Fibroblast of peridontal ligament (primary cell): Measurements from ENCODE around the gene MTMR1.

Experiments
- DNase-seq: peaks from one replicate; pipeline ENCODE4 v3.0.0-alpha.2; 2010; ENCODE audit errors: extremely low read depth

Gene MTMR1

DNA sequence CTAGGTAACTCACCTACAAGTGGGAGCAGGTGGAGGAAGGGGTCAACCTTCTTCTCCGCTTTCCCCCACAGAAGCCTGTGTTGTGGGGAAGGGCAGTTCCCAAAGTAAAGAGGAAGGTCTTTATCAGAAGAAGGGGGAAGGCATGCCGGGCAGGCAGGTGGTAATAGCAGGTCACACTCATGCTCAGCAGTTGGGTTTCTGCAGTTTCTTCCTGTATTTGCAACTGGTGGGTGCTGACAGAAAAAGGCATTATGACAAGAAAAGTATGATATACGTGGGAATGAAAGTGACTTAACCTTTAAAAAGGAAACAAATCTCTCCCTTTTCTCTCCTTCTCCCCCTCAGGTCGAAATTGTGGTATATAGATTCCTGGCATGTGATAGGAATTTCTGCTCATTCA lies 3.7 kb downstream of the MTMR1 start:
- DNase-seq, result no peak

GRCh38 chrX:150697641-150698040 lies 4.4 kb downstream of the MTMR1 start:
- DNase-seq, result no peak

DNA sequence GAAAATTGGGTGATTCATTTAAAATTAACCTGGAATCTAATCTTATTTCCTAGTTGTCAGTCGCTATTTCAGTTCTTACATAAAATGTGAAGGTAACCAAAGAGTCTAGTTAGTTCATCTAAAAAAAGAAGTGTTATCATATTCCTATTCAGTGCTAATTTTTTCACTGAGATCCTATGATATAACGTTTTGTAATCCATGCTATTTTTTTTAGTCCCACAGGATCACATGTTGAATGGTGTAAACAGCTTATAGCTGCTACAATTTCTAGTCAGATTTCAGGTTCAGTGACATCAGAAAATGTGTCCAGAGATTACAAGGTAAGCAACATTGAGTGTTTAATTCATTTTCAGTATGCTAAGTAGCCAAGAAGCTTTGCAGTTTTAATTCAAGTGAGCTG lies 5.8 kb downstream of the MTMR1 start:
- no peak for DNase-seq

DNA sequence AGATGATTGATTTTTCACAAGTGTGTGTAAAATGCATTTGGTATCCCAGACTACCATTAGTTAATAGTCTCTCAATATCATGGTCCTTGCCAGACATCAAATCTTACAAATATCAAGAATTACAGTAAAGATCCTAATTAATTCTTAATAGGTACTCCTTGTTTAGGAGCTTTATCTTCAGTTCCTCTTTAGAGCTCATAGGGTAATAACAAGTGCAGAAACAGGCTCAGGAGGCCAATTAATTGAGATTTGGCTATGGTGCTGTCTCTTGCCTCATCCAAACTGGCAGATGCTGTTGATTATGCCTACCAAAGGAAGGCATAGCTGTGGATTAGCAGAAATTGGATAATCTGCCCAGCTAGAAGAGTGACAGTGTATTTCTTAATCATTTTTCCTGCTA lies 6.9 kb downstream of the MTMR1 start:
- no peak for DNase-seq

DNA sequence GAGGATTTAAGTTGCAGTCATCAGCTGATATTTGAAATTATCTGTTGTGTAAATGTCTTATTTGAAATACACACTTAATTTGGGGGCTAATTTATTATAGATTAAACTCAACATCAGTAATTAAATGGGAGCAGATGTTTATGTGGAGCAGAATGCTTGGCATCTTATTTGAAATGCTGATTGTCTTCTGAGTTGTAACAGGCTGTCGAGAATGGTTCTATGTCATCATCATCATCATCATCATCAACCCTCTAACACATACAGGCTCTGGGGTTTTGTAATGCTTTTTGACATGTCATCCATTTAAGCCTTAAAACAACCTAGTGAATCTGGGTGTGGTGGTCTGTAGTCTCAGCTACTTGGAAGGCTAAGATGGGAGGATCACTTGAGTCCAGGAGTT lies 8.2 kb downstream of the MTMR1 start:
- DNase-seq, result no peak

GRCh38 chrX:150702966-150703694 lies 9.9 kb downstream of the MTMR1 start:
- DNase-seq, result no peak

DNA sequence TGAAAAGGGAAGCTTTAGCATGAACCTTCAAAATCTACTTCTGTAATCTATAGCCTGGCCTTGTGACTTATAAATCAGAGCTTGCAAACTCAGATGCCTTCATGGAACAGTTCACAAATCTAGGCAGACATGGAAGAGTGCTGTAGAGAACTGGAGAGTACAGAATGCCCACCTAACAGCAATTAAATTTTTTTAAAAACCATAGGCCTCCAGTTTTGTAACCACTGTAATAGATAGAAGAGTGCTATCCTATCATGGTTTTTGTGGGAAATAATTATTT lies 10.4 kb downstream of the MTMR1 start:
- DNase-seq, result no peak

DNA sequence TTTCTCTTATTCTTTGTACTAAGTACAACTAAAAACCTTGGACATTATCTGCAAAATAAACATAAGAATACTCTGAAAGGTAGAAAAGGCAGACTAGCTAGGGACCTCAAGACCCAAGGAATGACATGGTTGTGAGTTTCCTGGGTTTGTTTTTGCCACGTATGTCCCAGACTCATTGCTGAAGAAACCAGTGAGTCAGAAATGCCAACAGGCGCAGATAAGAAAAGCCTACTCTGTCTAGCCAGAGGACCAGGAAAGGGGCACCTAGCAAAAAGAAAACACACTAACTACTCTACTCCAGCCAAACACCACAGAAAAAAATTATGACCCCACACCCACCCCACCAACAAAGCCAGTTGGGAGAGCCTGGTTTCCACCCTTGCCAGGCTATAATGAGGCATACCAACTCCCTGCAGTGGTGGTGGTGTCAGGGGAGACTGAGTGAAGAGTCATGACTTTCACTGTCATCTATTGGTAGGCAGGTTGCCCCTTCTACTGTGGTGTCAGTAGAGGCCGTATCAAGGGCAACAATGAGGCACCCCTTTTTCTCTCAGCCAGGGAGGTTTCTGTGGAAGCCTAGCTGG lies 10.9 kb downstream of the MTMR1 start:
- DNase-seq, result peak; percentile 22

DNA sequence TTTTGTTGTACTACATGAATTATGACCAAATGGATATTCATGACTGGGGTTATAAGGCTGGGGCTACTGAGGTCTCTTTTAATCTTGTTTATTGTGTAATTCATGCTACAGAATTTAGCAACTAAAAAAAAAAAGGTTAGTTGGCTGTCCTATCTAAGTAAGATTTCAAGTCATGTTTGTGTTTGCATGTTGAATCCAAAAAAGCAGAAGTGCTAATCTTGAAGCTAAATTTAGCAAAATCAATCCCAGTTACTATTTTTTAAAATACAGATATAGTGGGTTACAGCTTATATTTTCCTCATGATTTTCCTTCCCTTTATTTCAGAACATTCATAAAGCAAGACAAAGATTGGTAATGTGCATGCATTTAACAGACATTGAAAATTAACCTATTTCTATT lies 19.4 kb downstream of the MTMR1 start:
- DNase-seq, result no peak

- no peak for DNase-seq
Observed at GRCh38 chrX:150715184-150715583, 22.0 kb downstream of the MTMR1 start.

DNA sequence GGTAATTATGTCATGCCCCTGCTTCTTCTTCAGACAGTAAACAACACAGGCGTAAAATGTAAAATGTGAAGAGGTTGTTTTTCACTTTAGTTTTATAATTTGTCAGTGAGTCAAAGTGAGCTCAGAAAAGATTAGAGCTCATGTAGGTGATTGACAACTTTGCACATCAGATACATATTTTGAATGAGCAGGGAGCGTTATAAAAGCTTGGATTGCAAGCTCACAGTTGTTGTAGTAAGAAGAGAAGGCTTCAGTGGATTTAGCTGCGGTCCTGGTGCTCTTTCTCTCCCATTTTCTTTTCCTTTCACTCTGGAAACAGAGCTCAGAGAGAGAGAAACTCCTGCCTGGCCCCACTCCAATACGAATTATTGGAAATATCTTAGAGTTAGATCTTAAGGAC lies 26.4 kb downstream of the MTMR1 start:
- DNase-seq, result no peak

GRCh38 chrX:150729956-150730355 lies 36.8 kb downstream of the MTMR1 start:
- DNase-seq, result no peak

GRCh38 chrX:150730719-150731118 lies 37.5 kb downstream of the MTMR1 start:
- DNase-seq, result peak; percentile 81

DNA sequence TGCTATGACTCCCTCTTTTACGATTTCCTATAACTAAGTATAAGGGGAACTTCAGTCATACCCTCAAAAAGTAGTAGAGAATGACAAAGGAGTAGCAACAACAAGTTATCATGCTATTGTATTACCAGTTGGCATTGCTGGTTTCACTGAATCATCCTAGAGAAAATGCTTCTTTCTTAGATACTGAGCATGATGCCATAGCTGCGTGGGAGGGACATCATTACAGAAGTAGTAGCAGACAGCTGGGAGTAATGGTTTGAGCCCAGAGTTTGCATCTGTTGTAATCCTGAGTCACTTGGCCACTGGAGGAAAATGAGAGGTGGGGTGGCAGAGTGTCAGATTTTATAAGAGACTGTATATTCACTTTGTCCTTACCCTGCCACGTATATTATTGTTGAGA lies 38.6 kb downstream of the MTMR1 start:
- DNase-seq, result peak; percentile 96

DNA sequence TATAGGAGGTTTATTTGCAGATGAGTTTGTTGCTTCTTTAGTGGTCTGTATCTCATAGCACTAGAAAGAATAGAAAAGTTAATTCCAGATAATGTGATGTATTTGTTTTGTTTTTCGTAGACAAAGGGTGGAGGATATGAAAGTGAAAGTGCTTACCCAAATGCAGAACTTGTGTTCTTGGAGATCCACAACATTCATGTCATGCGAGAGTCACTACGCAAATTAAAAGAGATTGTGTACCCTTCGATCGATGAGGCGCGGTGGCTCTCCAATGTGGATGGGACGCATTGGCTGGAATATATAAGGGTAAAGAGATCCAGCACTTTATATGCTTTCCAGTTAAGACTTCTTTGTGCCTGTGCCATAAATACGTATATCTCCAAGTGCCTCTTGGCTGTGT lies 43.3 kb downstream of the MTMR1 start:
- peak; percentile 38 for DNase-seq

- DNase-seq, result peak; percentile 44
Observed at GRCh38 chrX:150752124-150752523, 58.9 kb downstream of the MTMR1 start.

DNA sequence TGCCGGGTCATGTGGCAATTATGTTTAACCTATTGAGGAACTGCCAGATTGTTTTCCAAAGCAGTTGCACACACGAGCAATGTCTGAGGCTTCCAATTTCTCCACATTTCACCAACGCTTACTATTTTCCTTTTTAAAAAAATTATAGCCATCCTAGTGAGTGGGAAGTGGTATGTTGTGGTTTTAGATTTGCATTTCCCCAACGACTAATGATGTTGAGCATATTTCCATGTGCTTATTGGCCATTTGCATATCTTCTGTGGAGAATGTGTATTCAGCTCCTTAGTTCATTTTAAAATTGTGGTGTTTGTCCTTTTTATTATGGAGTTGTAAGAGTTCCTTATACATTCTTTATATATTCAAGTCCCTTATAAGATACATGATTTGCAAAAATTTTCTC lies 60.2 kb downstream of the MTMR1 start:
- no peak for DNase-seq

DNA sequence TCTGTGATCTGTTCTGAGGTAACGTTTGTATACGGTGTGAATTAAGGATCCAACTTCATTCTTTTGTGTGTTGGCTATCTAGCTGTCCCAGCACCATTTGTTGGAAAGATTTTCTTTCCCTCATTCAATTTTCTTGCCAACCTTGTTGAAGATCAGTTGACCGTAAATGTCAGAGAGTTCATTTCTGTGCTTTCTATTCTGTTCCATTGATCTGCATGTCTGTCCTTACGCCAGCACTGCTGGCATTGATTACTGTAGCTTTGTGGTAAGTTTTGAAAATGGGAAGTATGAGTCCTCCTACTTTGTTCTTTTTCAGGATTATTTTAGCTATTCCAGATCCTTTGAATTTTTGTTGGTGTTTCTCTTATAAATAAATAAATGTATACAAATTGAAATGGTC lies 60.8 kb downstream of the MTMR1 start:
- DNase-seq, result peak; percentile 41

DNA sequence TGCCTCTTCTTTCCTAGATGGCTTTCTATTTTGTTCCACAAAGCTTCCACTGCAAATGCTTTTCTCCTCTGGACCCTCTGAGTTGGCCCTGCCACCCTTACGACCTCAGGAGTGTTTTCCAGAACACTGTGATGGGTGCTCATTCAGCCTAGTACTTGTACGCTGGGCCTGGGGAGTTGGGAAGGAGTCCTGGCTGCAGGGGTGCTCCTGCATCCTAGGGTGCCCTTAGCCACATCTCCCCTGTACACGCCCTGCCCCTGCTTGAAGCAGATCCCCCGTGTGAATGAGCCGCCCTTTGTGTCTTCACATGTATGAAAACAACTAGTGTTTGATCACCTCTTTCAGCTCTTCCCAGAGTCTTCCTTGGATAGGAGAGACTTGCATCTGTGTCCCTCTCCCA lies 64.2 kb downstream of the MTMR1 start:
- no peak for DNase-seq

DNA sequence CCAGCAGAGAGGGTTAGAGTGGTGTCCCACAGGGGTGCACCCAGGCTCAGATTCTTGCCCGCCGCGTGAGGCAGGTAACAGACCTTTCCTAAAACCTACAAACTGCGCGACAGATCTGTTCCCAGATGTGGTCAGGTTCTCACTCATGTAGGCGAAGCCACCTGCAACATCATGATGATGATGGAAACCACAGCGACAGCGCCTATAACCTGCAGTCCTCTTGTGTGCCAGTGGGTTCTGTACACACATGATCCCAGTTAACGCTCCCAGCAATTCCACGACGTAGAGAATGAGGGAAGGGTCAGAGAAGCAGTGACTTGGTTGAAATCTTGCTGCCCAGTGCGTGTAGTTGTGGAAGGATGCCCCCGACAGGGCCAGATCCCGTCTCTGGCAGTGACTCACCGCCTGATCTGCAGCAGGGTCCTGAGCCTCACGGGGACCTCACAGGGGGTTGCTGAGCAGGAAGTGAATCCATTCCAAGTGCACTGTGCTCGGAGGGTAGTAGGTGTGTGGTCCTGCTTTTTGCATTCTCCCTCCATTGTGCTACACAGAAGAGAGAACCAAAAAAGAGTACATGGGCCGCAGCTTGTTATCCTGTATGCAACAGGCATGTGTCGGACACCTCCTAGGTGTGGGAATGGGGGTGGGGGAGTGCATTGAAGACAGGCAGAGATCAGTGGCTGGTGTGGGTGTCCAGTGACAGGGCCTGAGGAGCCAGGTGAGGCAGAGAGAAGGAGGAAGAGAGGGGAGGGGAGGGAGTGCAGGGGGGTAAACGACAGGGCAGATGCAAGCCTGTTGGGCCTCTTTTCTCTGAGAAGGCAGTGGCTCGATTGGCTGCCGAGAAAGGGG lies 66.6 kb downstream of the MTMR1 start:
- no peak for DNase-seq

DNA sequence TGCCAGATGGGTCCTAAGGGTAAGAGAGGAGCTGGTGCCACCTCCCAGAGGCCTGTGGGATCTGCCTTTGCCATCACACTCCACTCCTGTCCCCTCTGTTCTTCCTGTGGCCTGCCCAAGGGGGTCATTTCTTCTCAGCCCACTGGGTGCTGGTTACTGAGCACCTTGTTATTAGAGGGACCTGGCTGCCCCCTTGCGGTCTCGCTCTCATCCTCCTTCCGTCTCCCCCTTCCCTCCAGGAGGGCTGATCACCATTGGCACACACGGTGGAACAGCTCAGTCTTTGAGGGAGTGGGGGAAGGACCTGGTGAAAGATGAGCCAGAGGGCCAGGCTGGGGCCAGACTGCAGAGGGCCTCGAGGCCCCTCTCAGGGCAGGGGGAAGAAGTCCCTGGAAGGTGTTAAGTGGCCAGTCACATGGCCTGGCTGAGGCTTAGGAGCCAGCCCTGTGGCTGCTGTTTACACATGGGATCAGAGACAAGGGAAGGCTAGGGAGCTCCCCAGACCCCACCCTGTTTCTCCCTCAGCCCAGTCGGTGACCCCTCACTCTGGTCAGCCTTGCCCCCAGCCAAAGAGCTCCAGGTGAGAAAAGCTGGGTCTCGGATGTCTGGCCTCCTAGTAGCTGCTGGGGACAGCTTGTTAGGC lies 68.1 kb downstream of the MTMR1 start:
- DNase-seq, result no peak

DNA sequence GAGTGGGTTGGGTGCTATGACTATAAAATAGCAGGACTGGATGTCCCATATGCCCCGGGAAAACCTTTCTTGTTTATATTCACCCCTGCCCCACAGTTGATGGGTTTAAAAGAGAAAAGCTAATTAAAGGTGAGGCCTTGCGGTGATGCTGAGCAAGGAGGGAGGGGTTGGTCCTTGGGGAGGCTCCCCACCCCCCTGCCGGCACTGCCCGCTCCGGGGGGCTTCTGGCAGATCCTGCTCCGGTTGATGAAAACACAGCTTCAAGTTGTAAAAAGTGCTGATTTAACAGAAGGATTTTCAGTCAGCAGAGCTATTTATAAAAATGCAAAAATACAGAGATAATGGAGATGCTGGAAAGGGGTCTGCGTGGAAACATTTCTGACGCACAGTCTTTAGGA lies 68.6 kb downstream of the MTMR1 start:
- no peak for DNase-seq
